ENCODE measurements around the gene INPP4A. TPM values are rescaled to one million over a fixed set of nuclear protein-coding genes. Genes with fewer than 3 reads are reported as not detected.
"Not testable (repeated sequence)": the region's sequence is repeated elsewhere in the genome, so short reads cannot be mapped to it uniquely, and the experiment has no call there.

Gene INPP4A
- total RNA-seq, 4 donors from 2014 or later, result 22.8 to 35.8 (median 25.4) TPM

DNA sequence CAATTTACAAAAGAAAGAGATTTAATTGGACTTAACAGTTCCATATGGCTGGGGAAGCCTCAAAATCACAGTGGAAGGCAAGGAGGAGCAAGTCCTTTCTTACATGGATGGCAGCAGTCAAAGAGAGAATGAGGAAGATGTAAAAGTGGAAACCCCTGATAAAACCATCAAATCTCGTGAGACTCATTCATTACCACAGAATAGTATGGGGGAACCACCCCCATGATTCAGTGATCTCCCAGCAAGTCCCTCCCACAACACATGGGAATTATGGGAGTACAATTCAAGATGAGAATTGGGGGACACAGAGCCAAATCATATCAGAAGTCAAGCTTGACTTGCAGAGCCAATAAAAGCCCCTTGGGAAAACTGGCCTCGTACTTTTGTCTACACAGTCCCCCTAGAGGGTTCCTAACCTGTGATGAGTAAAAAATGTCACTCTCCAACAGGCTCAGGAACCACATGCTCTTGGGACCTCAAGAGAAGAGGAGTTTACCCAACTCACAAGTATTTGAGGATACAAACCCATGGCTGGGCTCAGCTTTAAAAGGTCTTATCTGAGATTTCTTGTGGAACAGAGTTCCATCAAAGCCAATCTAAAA is 11.2 kb upstream of the INPP4A start:
- WGBS, 2 donors (ENCODE audit: low coverage in 1 of 2), result 80% methylated on average over 1 to 2 of the region's 2 CpGs
- Histone ChIP-seq H3K27me3 (no peaks in the 10 kb centered on the region), H3K4me1 (no peaks in the 10 kb centered on the region), H3K27ac (no peak overlapping the region), H3K9me3 (no peaks in the 10 kb centered on the region), H3K36me3 (no peaks in the 10 kb centered on the region), H3K4me3 (no peak overlapping the region)
- in situ Hi-C loops (cut with MboI; ENCODE audit: low pct_ligation_motif_present in 1 of 4, low pct_unique_long_range_greater_than_20kb in 1 of 4, low sequenced_read_pairs in 3 of 4) (no loop called here), intact Hi-C loops (cut with DNase I; ENCODE audit: low total_unique reads) (no loop called here)
- DNase-seq, result no peak
- TF ChIP-seq, protein P1, sequence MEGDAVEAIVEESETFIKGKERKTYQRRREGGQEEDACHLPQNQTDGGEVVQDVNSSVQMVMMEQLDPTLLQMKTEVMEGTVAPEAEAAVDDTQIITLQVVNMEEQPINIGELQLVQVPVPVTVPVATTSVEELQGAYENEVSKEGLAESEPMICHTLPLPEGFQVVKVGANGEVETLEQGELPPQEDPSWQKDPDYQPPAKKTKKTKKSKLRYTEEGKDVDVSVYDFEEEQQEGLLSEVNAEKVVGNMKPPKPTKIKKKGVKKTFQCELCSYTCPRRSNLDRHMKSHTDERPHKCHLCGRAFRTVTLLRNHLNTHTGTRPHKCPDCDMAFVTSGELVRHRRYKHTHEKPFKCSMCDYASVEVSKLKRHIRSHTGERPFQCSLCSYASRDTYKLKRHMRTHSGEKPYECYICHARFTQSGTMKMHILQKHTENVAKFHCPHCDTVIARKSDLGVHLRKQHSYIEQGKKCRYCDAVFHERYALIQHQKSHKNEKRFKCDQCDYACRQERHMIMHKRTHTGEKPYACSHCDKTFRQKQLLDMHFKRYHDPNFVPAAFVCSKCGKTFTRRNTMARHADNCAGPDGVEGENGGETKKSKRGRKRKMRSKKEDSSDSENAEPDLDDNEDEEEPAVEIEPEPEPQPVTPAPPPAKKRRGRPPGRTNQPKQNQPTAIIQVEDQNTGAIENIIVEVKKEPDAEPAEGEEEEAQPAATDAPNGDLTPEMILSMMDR (IDR thresholded peaks at IDR 0.05), result no peak
- TF ChIP-seq POLR2AphosphoS5 (IDR thresholded peaks at IDR 0.05) (no peak), EP300 (IDR thresholded peaks at IDR 0.05; ENCODE audit: low read depth) (no peak), POLR2A (IDR thresholded peaks at IDR 0.05) (no peak)

DNA sequence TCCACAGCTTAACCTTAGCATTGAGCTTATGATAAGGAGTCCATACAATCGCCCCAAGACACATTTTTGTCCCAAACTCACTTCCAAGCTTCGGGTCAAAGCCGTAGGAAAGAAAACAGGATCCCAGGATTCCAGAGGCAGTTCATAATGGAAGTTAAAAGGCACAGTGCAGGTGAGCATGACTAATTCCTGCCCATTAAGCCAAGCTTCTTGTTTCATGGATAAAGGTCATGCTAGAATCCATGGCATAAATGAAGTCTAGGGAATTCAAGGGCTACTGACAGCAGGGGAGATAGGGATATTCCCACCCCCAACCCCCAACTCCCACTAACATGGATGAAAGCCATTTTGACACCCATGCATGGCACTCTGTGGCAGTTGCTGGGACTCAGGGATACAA is 10.2 kb upstream of the INPP4A start:
- Histone ChIP-seq H3K9me3 (no peaks in the 10 kb centered on the region), H3K36me3 (no peaks in the 10 kb centered on the region), H3K27me3 (no peaks in the 10 kb centered on the region), H3K4me3 (no peak overlapping the region), H3K27ac (no peak overlapping the region), H3K4me1 (no peaks in the 10 kb centered on the region)
- intact Hi-C loops (cut with DNase I; ENCODE audit: low total_unique reads) (no loop called here), in situ Hi-C loops (cut with MboI; ENCODE audit: low pct_ligation_motif_present in 1 of 4, low pct_unique_long_range_greater_than_20kb in 1 of 4, low sequenced_read_pairs in 3 of 4) (no loop called here)
- no peak for DNase-seq
- TF ChIP-seq EP300 (IDR thresholded peaks at IDR 0.05; ENCODE audit: low read depth), result no peak
- no peak for TF ChIP-seq POLR2AphosphoS5 (IDR thresholded peaks at IDR 0.05)
- 83% methylated on average over 3 of the region's 3 CpGs; no CpG with 5 or more reads in 1 of the 2 donors for WGBS, 2 donors (ENCODE audit: low coverage in 1 of 2)

DNA sequence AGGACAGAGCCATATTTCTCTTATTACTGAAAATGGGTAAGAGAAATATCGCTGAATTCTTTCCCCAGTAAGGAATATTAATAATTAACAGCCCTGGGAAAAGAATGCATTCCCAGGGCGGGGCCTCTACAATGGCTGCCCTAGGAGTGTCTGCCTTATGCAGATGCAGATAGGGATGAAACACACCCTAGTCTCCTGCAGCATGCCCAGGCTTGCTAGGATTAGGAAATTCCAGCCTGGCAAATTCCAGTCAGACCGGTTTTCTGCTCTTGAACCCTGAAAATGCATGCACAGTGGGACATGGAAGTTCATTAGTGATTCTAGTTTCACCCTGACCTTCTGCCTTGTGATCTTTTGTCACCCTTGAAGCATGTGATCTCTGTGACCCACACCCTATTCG is 9.0 kb upstream of the INPP4A start:
- H3K36me3 ChIP-seq; H3K9me3 ChIP-seq; H3K4me3 ChIP-seq; DNase-seq; H3K27ac ChIP-seq; in situ Hi-C loops (cut with MboI; ENCODE audit: low pct_ligation_motif_present in 1 of 4, low pct_unique_long_range_greater_than_20kb in 1 of 4, low sequenced_read_pairs in 3 of 4); intact Hi-C loops (cut with DNase I; ENCODE audit: low total_unique reads); H3K4me1 ChIP-seq; H3K27me3 ChIP-seq: not testable (repeated sequence)
- WGBS, 2 donors (ENCODE audit: low coverage in 1 of 2), result 79 to 90% methylated on average over 2 to 4 of the region's 4 CpGs

DNA sequence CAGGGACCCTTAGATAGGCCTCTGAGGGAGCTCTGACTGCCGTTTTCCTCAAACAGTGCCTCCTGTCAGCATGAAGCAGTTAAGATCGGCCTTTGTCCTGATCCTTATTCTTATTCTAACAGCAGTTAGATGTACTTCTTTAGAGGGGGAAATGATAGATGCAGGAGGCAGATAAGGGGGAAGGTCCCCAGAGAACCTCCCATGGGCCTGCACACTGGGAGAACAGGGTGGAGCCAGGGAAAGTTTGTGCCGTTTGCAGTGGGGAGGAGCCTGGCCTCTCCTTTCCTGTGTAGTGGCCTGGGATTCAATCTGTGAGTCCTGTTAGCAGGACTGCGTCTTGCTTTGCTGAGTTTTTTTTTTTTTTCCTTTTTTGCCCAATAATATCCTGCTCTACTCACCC is 7.9 kb upstream of the INPP4A start:
- Histone ChIP-seq H3K27me3 (no peaks in the 10 kb centered on the region), H3K4me1 (peaks cover 0 to 4% (median 2%) of the 10 kb centered on the region in 4 donors), H3K4me3 (no peak overlapping the region), H3K27ac (no peak overlapping the region), H3K36me3 (no peaks in the 10 kb centered on the region), H3K9me3 (no peaks in the 10 kb centered on the region)
- WGBS, 2 donors (ENCODE audit: low coverage in 1 of 2), result 60 to 64% methylated on average over 2 to 4 of the region's 4 CpGs
- in situ Hi-C loops (cut with MboI; ENCODE audit: low pct_ligation_motif_present in 1 of 4, low pct_unique_long_range_greater_than_20kb in 1 of 4, low sequenced_read_pairs in 3 of 4) (no loop called here), intact Hi-C loops (cut with DNase I; ENCODE audit: low total_unique reads) (no loop called here)
- TF ChIP-seq POLR2AphosphoS5 (IDR thresholded peaks at IDR 0.05), result no peak
- TF ChIP-seq, protein P1 (IDR thresholded peaks at IDR 0.05), result no peak
- TF ChIP-seq EP300 (IDR thresholded peaks at IDR 0.05; ENCODE audit: low read depth), result no peak
- TF ChIP-seq POLR2A (IDR thresholded peaks at IDR 0.05), result no peak
- DNase-seq, result no peak

DNA sequence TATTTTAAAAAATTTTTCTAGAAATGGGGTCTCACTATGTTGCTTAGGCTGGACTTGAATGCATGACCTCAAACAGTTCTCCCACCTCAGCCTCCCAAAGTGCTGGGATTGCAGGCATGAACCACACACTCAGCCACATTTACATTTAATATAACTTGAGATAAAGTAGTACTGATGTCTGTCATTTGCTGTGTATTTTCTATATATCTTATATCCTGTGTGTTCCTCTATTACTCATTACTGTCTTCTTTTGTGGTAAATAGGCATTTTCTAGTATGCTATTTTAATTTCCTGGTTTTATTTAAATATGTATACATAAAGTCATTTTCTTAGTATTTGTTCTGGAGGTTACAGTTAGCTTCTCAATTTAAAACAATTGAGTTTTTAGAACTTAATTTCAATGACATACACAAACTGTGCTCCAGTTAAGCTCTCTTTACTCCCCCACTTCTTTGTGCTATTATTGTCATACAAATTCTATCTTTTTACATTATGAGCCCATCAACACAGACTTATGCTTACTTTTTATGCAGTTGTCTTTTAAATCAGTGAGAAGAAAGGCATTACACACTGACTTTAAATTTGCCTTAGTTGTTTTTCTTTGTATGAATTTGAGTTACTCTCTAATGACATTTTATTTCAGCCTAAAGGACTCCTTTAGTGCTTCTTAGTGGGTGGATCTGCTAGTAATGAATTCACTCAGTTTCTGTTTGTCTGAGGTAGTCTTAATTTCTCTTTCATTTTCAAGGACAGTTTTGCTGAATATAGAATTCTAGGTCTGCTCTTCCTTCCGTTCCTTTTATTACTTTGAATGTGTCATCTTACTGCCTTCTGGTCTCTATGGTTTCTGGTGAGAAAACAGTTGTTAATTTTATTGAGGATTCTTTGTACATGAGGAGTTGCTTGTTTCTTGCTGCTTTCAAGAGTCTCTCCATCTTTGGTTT is 6.2 kb upstream of the INPP4A start:
- Histone ChIP-seq H3K36me3 (no peaks in the 10 kb centered on the region), H3K27ac (no peak overlapping the region), H3K9me3 (no peaks in the 10 kb centered on the region), H3K27me3 (no peaks in the 10 kb centered on the region), H3K4me1 (peaks cover 0 to 13% (median 6%) of the 10 kb centered on the region in 4 donors), H3K4me3 (no peak overlapping the region)
- DNase-seq, result no peak
- WGBS, 2 donors (ENCODE audit: low coverage in 1 of 2), result 57 to 61% methylated on average over 1 of the region's 1 CpG
- intact Hi-C loops (cut with DNase I; ENCODE audit: low total_unique reads), result no loop called here
- in situ Hi-C loops (cut with MboI; ENCODE audit: low pct_ligation_motif_present in 1 of 4, low pct_unique_long_range_greater_than_20kb in 1 of 4, low sequenced_read_pairs in 3 of 4), result no loop called here
- TF ChIP-seq POLR2AphosphoS5 (IDR thresholded peaks at IDR 0.05) (no peak), EP300 (IDR thresholded peaks at IDR 0.05; ENCODE audit: low read depth) (no peak), POLR2A (IDR thresholded peaks at IDR 0.05) (no peak)
- TF ChIP-seq, protein P1 (IDR thresholded peaks at IDR 0.05), result no peak
